Suprapubic skin (tissue), 4 donors: ENCODE measurements around the gene TWSG1. TPM values are rescaled to one million over a fixed set of nuclear protein-coding genes. Genes with fewer than 3 reads are reported as not detected.
"Not testable (repeated sequence)": the region's sequence is repeated elsewhere in the genome, so short reads cannot be mapped to it uniquely, and the experiment has no call there.

Source experiments
- DNase-seq, 2 donors: peaks; one replicate each; pipeline ENCODE4 v3.0.0-alpha.2; 2019; ENCODE audit warnings: low spot score in 2 of 2
- H3K27ac ChIP-seq: fragments of 200-600 bp; sonication (generic); one replicate; pipeline ENCODE4 v1.5.1; 2019
- H3K27me3 ChIP-seq: fragments of 200-600 bp; sonication (generic); one replicate; pipeline ENCODE4 v1.5.1; 2019
- H3K36me3 ChIP-seq: fragments of 200-600 bp; sonication (generic); one replicate; pipeline ENCODE4 v1.5.1; 2019
- H3K4me1 ChIP-seq: fragments of 200-600 bp; sonication (generic); one replicate; pipeline ENCODE4 v1.5.1; 2019
- H3K4me3 ChIP-seq: fragments of 200-600 bp; sonication (generic); one replicate; pipeline ENCODE4 v1.5.1; 2019; ENCODE audit warnings: mild to moderate bottlenecking
- H3K9me3 ChIP-seq: fragments of 200-600 bp; sonication (generic); one replicate; pipeline ENCODE4 v1.5.1; 2019
- CTCF ChIP-seq, 2 donors: fragments of 200-600 bp in 1 of 2; fragments of 450-650 bp in 1 of 2; sonication (generic) in 1 of 2; IDR thresholded peaks; one replicate each; pipeline ENCODE4 v1.5.1; 2016 to 2019; ENCODE audit warnings: antibody characterized with exemption in 2 of 2, mild to moderate bottlenecking in 1 of 2, moderate library complexity in 1 of 2
- EP300 ChIP-seq: sonication (generic); formaldehyde crosslinking; IDR thresholded peaks from one replicate; pipeline ENCODE4 v1.6.1; 2017; ENCODE audit warnings: antibody characterized with exemption
- POLR2A ChIP-seq, 2 donors: fragments of 450-650 bp; IDR thresholded peaks; one replicate each; pipeline ENCODE4 v1.6.1; 2017; ENCODE audit warnings: antibody characterized with exemption in 2 of 2, mild to moderate bottlenecking in 2 of 2, moderate library complexity in 2 of 2
- POLR2AphosphoS5 ChIP-seq, 3 donors: sonication (generic); formaldehyde crosslinking; IDR thresholded peaks; one replicate each; pipeline ENCODE4 v1.6.1; 2017; ENCODE audit warnings: antibody characterized with exemption in 3 of 3
- WGBS: methylation state at CpG from one replicate; pipeline ENCODE4 v1.1.5; 2018; 5-methylcytosine and 5-hydroxymethylcytosine counted together
- total RNA-seq, 4 donors: library from RNA; depleted of rRNA; stranded (reverse); fragments of >200 nt; gene quantifications; one replicate each; pipeline ENCODE4 v1.1.0, GENCODE V29; 2016

TWSG1 gene
- total RNA-seq, 4 donors from 2014 or later = 18.7 to 41.6 (median 26.1) TPM

GRCh38 chr18:9428301-9428706 is 93.7 kb downstream of the TWSG1 start:
- WGBS = 57% methylated on average over 11 of the region's 11 CpGs
- H3K4me3 ChIP-seq = peak overlapping the region; percentile 3
- TF ChIP-seq CTCF (IDR thresholded peaks at IDR 0.05) (no peak), POLR2AphosphoS5 (IDR thresholded peaks at IDR 0.05) (no peak), POLR2A (IDR thresholded peaks at IDR 0.05) (no peak), EP300 (no peak)
- peak in 1 of 2 donors; percentile 68 for DNase-seq
- peak overlapping the region; percentile 94 for H3K27ac ChIP-seq
- H3K9me3 ChIP-seq = peaks cover 4% of the 10 kb centered on the region
- H3K36me3 ChIP-seq = no peaks in the 10 kb centered on the region
- no peaks in the 10 kb centered on the region for H3K27me3 ChIP-seq
- peaks cover 37% of the 10 kb centered on the region for H3K4me1 ChIP-seq

GRCh38 chr18:9428862-9429661 is 94.5 kb downstream of the TWSG1 start:
- Histone ChIP-seq H3K4me3 (peak overlapping the region; percentile 3), H3K27me3 (no peaks in the 10 kb centered on the region), H3K36me3 (no peaks in the 10 kb centered on the region), H3K27ac (peak overlapping the region; percentile 94), H3K9me3 (no peaks in the 10 kb centered on the region), H3K4me1 (peaks cover 37% of the 10 kb centered on the region)
- TF ChIP-seq CTCF (IDR thresholded peaks at IDR 0.05) (no peak), POLR2A (IDR thresholded peaks at IDR 0.05) (no peak), EP300 (no peak), POLR2AphosphoS5 (IDR thresholded peaks at IDR 0.05) (peak in 1 of 3 donors; percentile 33)
- no peak for DNase-seq
- 35% methylated on average over 6 of the region's 6 CpGs for WGBS

GRCh38 chr18:9429662-9429993 is 95.1 kb downstream of the TWSG1 start:
- no peak overlapping the region for H3K4me3 ChIP-seq
- H3K36me3 ChIP-seq = no peaks in the 10 kb centered on the region
- TF ChIP-seq POLR2AphosphoS5 (IDR thresholded peaks at IDR 0.05) (peak in 1 of 3 donors; percentile 50), POLR2A (IDR thresholded peaks at IDR 0.05) (no peak), EP300 (no peak)
- H3K27me3 ChIP-seq = no peaks in the 10 kb centered on the region
- peaks cover 37% of the 10 kb centered on the region for H3K4me1 ChIP-seq
- H3K27ac ChIP-seq = peak overlapping the region; percentile 94
- no peaks in the 10 kb centered on the region for H3K9me3 ChIP-seq
- no peak for DNase-seq
- WGBS = 36% methylated on average over 3 of the region's 3 CpGs

GRCh38 chr18:9430315-9430714 is 95.7 kb downstream of the TWSG1 start:
- not testable (repeated sequence) for H3K27me3 ChIP-seq, H3K4me3 ChIP-seq, DNase-seq, H3K9me3 ChIP-seq, H3K36me3 ChIP-seq
- Histone ChIP-seq H3K4me1 (peaks cover 37% of the 10 kb centered on the region), H3K27ac (peak overlapping the region; percentile 94)
- WGBS = 93% methylated on average over 22 of the region's 22 CpGs

GRCh38 chr18:9431296-9431695 is 96.7 kb downstream of the TWSG1 start:
- no peaks in the 10 kb centered on the region for H3K36me3 ChIP-seq
- WGBS = 94% methylated on average over 6 of the region's 6 CpGs
- no peaks in the 10 kb centered on the region for H3K9me3 ChIP-seq
- no peak for TF ChIP-seq EP300
- H3K4me3 ChIP-seq = no peak overlapping the region
- no peak overlapping the region for H3K27ac ChIP-seq
- H3K4me1 ChIP-seq = peaks cover 37% of the 10 kb centered on the region
- DNase-seq = no peak
- H3K27me3 ChIP-seq = no peaks in the 10 kb centered on the region

GRCh38 chr18:9433122-9433521 is 98.5 kb downstream of the TWSG1 start:
- WGBS = 96% methylated on average over 10 of the region's 10 CpGs
- peaks cover 25% of the 10 kb centered on the region for H3K4me1 ChIP-seq
- not testable (repeated sequence) for H3K27ac ChIP-seq, H3K36me3 ChIP-seq, H3K4me3 ChIP-seq, DNase-seq, H3K27me3 ChIP-seq, H3K9me3 ChIP-seq

- Histone ChIP-seq H3K4me1 (peaks cover 19% of the 10 kb centered on the region), H3K36me3 (no peaks in the 10 kb centered on the region), H3K4me3 (no peak overlapping the region), H3K9me3 (no peaks in the 10 kb centered on the region), H3K27me3 (no peaks in the 10 kb centered on the region), H3K27ac (no peak overlapping the region)
- no peak for DNase-seq
- TF ChIP-seq POLR2A (IDR thresholded peaks at IDR 0.05) (no peak), CTCF (IDR thresholded peaks at IDR 0.05) (no peak), POLR2AphosphoS5 (IDR thresholded peaks at IDR 0.05) (no peak), EP300 (no peak)
- WGBS = 53% methylated on average over 10 of the region's 10 CpGs
Observed at GRCh38 chr18:9433671-9434121, 99.1 kb downstream of the TWSG1 start.
